Measurements from ENCODE around the gene ARHGEF25.

- TF ChIP-seq ZNF2 (tag by site-specific recombination; IDR thresholded peaks at IDR 0.05) (no peak), TCF7L2 (IDR thresholded peaks at IDR 0.05; ENCODE audit: borderline replicate concordance, low read depth, low read length) (no peak), CTCF (tag by site-specific recombination; IDR thresholded peaks at IDR 0.05) (no peak)
- TF ChIP-seq, protein P1, sequence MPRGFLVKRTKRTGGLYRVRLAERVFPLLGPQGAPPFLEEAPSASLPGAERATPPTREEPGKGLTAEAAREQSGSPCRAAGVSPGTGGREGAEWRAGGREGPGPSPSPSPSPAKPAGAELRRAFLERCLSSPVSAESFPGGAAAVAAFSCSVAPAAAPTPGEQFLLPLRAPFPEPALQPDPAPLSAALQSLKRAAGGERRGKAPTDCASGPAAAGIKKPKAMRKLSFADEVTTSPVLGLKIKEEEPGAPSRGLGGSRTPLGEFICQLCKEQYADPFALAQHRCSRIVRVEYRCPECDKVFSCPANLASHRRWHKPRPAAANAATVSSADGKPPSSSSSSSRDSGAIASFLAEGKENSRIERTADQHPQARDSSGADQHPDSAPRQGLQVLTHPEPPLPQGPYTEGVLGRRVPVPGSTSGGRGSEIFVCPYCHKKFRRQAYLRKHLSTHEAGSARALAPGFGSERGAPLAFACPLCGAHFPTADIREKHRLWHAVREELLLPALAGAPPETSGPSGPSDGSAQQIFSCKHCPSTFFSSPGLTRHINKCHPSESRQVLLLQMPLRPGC (tag by site-specific recombination; IDR thresholded peaks at IDR 0.05), result no peak
- TF ChIP-seq, protein P2, sequence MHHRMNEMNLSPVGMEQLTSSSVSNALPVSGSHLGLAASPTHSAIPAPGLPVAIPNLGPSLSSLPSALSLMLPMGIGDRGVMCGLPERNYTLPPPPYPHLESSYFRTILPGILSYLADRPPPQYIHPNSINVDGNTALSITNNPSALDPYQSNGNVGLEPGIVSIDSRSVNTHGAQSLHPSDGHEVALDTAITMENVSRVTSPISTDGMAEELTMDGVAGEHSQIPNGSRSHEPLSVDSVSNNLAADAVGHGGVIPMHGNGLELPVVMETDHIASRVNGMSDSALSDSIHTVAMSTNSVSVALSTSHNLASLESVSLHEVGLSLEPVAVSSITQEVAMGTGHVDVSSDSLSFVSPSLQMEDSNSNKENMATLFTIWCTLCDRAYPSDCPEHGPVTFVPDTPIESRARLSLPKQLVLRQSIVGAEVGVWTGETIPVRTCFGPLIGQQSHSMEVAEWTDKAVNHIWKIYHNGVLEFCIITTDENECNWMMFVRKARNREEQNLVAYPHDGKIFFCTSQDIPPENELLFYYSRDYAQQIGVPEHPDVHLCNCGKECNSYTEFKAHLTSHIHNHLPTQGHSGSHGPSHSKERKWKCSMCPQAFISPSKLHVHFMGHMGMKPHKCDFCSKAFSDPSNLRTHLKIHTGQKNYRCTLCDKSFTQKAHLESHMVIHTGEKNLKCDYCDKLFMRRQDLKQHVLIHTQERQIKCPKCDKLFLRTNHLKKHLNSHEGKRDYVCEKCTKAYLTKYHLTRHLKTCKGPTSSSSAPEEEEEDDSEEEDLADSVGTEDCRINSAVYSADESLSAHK (tag by site-specific recombination; IDR thresholded peaks at IDR 0.05), result no peak
These were observed 4.8 kb upstream of the ARHGEF25 start for GRCh38 chr12:57606399-57606798.

All from HEK293 (cell line).